IMR-90 (cell line): ENCODE data around the gene HSPA1A. TPM values are rescaled to one million over a fixed set of nuclear protein-coding genes. Genes with fewer than 3 reads are reported as not detected.

Source experiments
- ATAC-seq: fragments of 200-7000 bp; cut with Tn5 transposase; 2 replicates; pipeline ENCODE4 v1.9.1; 2020; ENCODE audit warnings: low read depth, mild to moderate bottlenecking, moderate library complexity
- BruUV-seq: library from RNA; stranded (reverse); fragments of 400-500 nt; replicated peaks from 2 replicates; lab custom pipeline; 2021; lab: Mats Ljungman, UMichigan
- CTCF ChIA-PET: fragments of 300-600 bp; formaldehyde crosslinking; extraction: SDS; loops from one replicate; lab custom pipeline; 2021; ENCODE audit warnings: antibody characterized with exemption; lab: Yijun Ruan, JAX
- POLR2A ChIA-PET: fragments of 300-600 bp; sonication (Branson Sonifier 250); formaldehyde crosslinking; loops from one replicate; lab custom pipeline; 2022; ENCODE audit warnings: antibody characterized with exemption; ENCODE audit not compliant: unreplicated experiment; lab: Charles Lee
- DNase-seq: peaks from one replicate; pipeline ENCODE4 v3.0.0; 2013
- H2AFZ ChIP-seq: replicated peaks from 2 replicates; pipeline ENCODE3; 2013; ENCODE audit warnings: low read length, mild to moderate bottlenecking; ENCODE audit not compliant: poor library complexity
- H2AK5ac ChIP-seq: 2 replicates; pipeline ENCODE4 v1.6.1; 2013; ENCODE audit warnings: low read depth, low read length, inconsistent platforms
- H2AK9ac ChIP-seq: replicated peaks from 2 replicates; pipeline ENCODE3; 2013; ENCODE audit warnings: mild to moderate bottlenecking, low read depth, low read length, moderate library complexity; ENCODE audit not compliant: poor library complexity
- H2BK120ac ChIP-seq: 2 replicates; pipeline ENCODE4 v1.6.1; 2013; ENCODE audit warnings: low read depth, low read length, inconsistent platforms
- H2BK15ac ChIP-seq: 3 replicates; pipeline ENCODE4 v1.6.1; 2013; ENCODE audit warnings: low read depth, low read length, inconsistent platforms
- H2BK20ac ChIP-seq: 2 replicates; pipeline ENCODE4 v1.6.1; 2013; ENCODE audit warnings: low read depth, mild to moderate bottlenecking, inconsistent platforms, low read length, moderate library complexity
- H2BK5ac ChIP-seq: 2 replicates; pipeline ENCODE4 v1.6.1; 2013; ENCODE audit warnings: mild to moderate bottlenecking, low read depth, low read length, inconsistent platforms; ENCODE audit not compliant: poor library complexity, severe bottlenecking
- H3K14ac ChIP-seq: replicated peaks from 2 replicates; pipeline ENCODE4 v1.6.1; 2013; ENCODE audit warnings: low read depth, low read length, inconsistent platforms
- H3K18ac ChIP-seq: 2 replicates; pipeline ENCODE4 v1.6.1; 2013; ENCODE audit warnings: low read depth, low read length, control low read depth
- H3K23ac ChIP-seq: 2 replicates; pipeline ENCODE4 v1.6.1; 2013; ENCODE audit warnings: low read depth, low read length, inconsistent platforms
- H3K27ac ChIP-seq: 2 replicates; pipeline ENCODE4 v1.5.1; 2013; ENCODE audit warnings: mild to moderate bottlenecking, control low read depth, low read length; ENCODE audit not compliant: insufficient read depth
- H3K27me3 ChIP-seq: 2 replicates; pipeline ENCODE4 v1.6.1; 2013; ENCODE audit warnings: low read length; ENCODE audit not compliant: control insufficient read depth, insufficient read depth
- H3K36me3 ChIP-seq: 2 replicates; pipeline ENCODE4 v1.6.1; 2013; ENCODE audit warnings: low read length, mixed read lengths; ENCODE audit not compliant: control insufficient read depth, insufficient read depth
- H3K4ac ChIP-seq: 2 replicates; pipeline ENCODE4 v1.6.1; 2013; ENCODE audit warnings: low read depth, low read length, inconsistent platforms
- H3K4me1 ChIP-seq: 2 replicates; pipeline ENCODE4 v1.6.1; 2013; ENCODE audit warnings: low read length, mixed read lengths; ENCODE audit not compliant: control insufficient read depth, insufficient read depth
- H3K4me2 ChIP-seq: 2 replicates; pipeline ENCODE4 v1.6.1; 2013; ENCODE audit warnings: low read depth, mild to moderate bottlenecking, control low read depth, low read length, moderate library complexity
- H3K4me3 ChIP-seq: 2 replicates; pipeline ENCODE4 v1.5.1; 2013; ENCODE audit warnings: low read depth, mild to moderate bottlenecking, control low read depth, low read length, moderate library complexity; ENCODE audit not compliant: insufficient read depth
- H3K56ac ChIP-seq: 2 replicates; pipeline ENCODE4 v1.6.1; 2013; ENCODE audit warnings: low read length, inconsistent platforms; ENCODE audit not compliant: insufficient read depth; ENCODE audit errors: extremely low read depth
- H3K79me1 ChIP-seq, 2 experiments: 2 replicates each; pipeline ENCODE4 v1.6.1; 2013; ENCODE audit warnings: low read length in 2 of 2, inconsistent platforms in 1 of 2, low read depth in 1 of 2
- H3K9ac ChIP-seq: 2 replicates; pipeline ENCODE4 v1.6.1; 2013; ENCODE audit warnings: low read depth, low read length, control low read depth
- H3K9me1 ChIP-seq: 2 replicates; pipeline ENCODE4 v1.6.1; 2013; ENCODE audit warnings: low read length, inconsistent platforms; ENCODE audit not compliant: insufficient read depth
- H3K9me3 ChIP-seq: 2 replicates; pipeline ENCODE4 v1.6.1; 2013; ENCODE audit warnings: low read length; ENCODE audit not compliant: control insufficient read depth, insufficient read depth
- H4K20me1 ChIP-seq: 2 replicates; pipeline ENCODE4 v1.6.1; 2013; ENCODE audit warnings: low read length, inconsistent platforms; ENCODE audit not compliant: insufficient read depth
- H4K5ac ChIP-seq: 2 replicates; pipeline ENCODE4 v1.6.1; 2013; ENCODE audit warnings: mild to moderate bottlenecking, low read depth, low read length, control low read depth
- H4K8ac ChIP-seq, 2 experiments: 2 replicates each; pipeline ENCODE4 v1.6.1; 2013; ENCODE audit warnings: low read depth in 2 of 2, low read length in 2 of 2, control low read depth in 1 of 2, inconsistent platforms in 1 of 2
- H4K91ac ChIP-seq: 2 replicates; pipeline ENCODE4 v1.6.1; 2013; ENCODE audit warnings: low read depth, low read length, inconsistent platforms; ENCODE audit not compliant: insufficient read depth
- BHLHE40 ChIP-seq: fragments of 150-350 bp; IDR thresholded peaks from 2 replicates; pipeline ENCODE4 v1.6.1; 2016; ENCODE audit warnings: mild to moderate bottlenecking, low read depth, low read length
- CHD1 ChIP-seq: IDR thresholded peaks from 2 replicates; pipeline ENCODE4 v1.6.1; 2012; ENCODE audit warnings: low read depth, low read length, improper control_type of control experiment
- FOS ChIP-seq: fragments of 150-350 bp; IDR thresholded peaks from 2 replicates; pipeline ENCODE4 v1.6.1; 2016; ENCODE audit warnings: low read depth, low read length
- MAZ ChIP-seq: IDR thresholded peaks from 2 replicates; pipeline ENCODE4 v1.6.1; 2012; ENCODE audit warnings: low read depth, mild to moderate bottlenecking, low read length, improper control_type of control experiment, moderate library complexity, borderline replicate concordance
- NFE2L2 ChIP-seq: fragments of 150-350 bp; IDR thresholded peaks from 2 replicates; pipeline ENCODE4 v1.6.1; 2016; ENCODE audit warnings: low read depth, mild to moderate bottlenecking, low read length
- POLR2A ChIP-seq: IDR thresholded peaks from 2 replicates; pipeline ENCODE4 v1.6.1; 2012; ENCODE audit warnings: mild to moderate bottlenecking, low read depth, low read length
- RCOR1 ChIP-seq: IDR thresholded peaks from 2 replicates; pipeline ENCODE4 v1.6.1; 2012; ENCODE audit warnings: mild to moderate bottlenecking, low read length, improper control_type of control experiment; ENCODE audit not compliant: insufficient replicate concordance
- RFX5 ChIP-seq: IDR thresholded peaks from 2 replicates; pipeline ENCODE4 v1.8.0; 2012; ENCODE audit warnings: low read depth, mild to moderate bottlenecking, low read length, moderate library complexity
- SMC3 ChIP-seq: fragments of 150-350 bp; IDR thresholded peaks from 2 replicates; pipeline ENCODE4 v1.6.1; 2016; ENCODE audit warnings: low read depth, mild to moderate bottlenecking, antibody characterized with exemption, low read length, moderate library complexity
- WGBS, 2 experiments: methylation state at CpG; one replicate each; pipeline versions ENCODE4 v1.1.5 to v1.1.7; 2013; ENCODE audit warnings: missing lambda C conversion rate in 2 of 2; ENCODE audit not compliant: insufficient read length in 1 of 2; ENCODE audit errors: extremely low coverage in 2 of 2; 5-methylcytosine and 5-hydroxymethylcytosine counted together
- dilution Hi-C: fragments of 300-500 bp; cut with HindIII; formaldehyde crosslinking; loops from one replicate; pipeline ENCODE4 v1.14.3; 2018; ENCODE audit warnings: low sequenced_read_pairs; ENCODE audit not compliant: unreplicated experiment
- in situ Hi-C: fragments of 300-500 bp; cut with MboI; formaldehyde crosslinking; loops from 3 replicates; pipeline ENCODE4 v1.14.3; 2019; ENCODE audit warnings: low sequenced_read_pairs, inconsistent platforms, mixed read lengths
- intact Hi-C: fragments of 100-400 bp; cut with micrococcal nuclease; formaldehyde crosslinking; loops from 2 replicates; pipeline ENCODE4 v1.10.0; 2022
- polyA plus RNA-seq, 3 experiments: library from polyadenylated mRNA; depleted of rRNA; stranded (reverse); fragments of >200 nt; gene quantifications; 2 replicates each; pipeline ENCODE4 v1.2.3, GENCODE V29; 2012; ENCODE audit warnings: low replicate concordance in 1 of 3
- total RNA-seq: library from RNA; depleted of rRNA; stranded (reverse); fragments of >200 nt; gene quantifications from 2 replicates; pipeline ENCODE4 v1.2.3, GENCODE V29; 2012
- TF ChIP-seq, protein P1 (sequence below): fragments of 150-350 bp; IDR thresholded peaks from 2 replicates; pipeline ENCODE4 v1.6.1; 2016; ENCODE audit warnings: low read depth, mild to moderate bottlenecking, low read length, moderate library complexity, borderline replicate concordance

Gene HSPA1A
- total and polyA plus RNA-seq, 2 of the 4 experiments (the other 2 are of a cell fraction) = 94.6 to 95.3 TPM

DNA sequence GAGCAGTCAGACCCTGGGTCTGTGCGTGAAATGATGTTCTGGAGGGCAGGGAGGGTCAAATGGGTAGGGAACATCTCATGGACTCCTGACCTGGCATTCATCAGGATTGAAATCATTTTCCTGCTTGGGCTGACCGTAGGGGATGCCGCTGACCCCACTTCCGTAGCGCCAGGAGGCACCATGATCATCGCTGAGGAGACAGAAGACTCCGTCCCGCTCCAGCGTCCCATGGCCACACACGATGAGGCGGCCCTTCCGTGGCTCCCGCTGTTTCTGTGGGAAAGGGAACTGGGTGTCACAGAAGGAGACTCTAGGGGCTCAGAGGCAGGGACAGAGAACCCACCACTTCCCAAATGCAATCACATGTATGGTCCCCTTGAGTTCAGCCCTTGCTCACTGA is 45.0 kb downstream of the HSPA1A start:
- no peak overlapping the region for H2BK5ac ChIP-seq
- no peak overlapping the region for H2BK15ac ChIP-seq
- no peak overlapping the region for H3K4me2 ChIP-seq
- dilution Hi-C loops (no loop called here), in situ Hi-C loops (no loop called here), intact Hi-C loops (no loop called here)
- H3K4ac ChIP-seq = no peak overlapping the region
- no peak overlapping the region for H3K14ac ChIP-seq
- H3K23ac ChIP-seq = no peak overlapping the region
- no peak overlapping the region for H3K9ac ChIP-seq
- no peaks in the 10 kb centered on the region for H3K9me3 ChIP-seq
- H3K9me1 ChIP-seq = peaks cover 2% of the 10 kb centered on the region; the same call in 1 of the 2 replicates
- H3K27me3 ChIP-seq = no peaks in the 10 kb centered on the region
- ATAC-seq (no peak), DNase-seq (no peak)
- H3K27ac ChIP-seq = no peak overlapping the region
- CTCF ChIA-PET = no interaction called here
- no peak overlapping the region for H3K18ac ChIP-seq
- H3K79me1 ChIP-seq = peaks cover 7 to 20% of the 10 kb centered on the region in 2 experiments; a peak in 2 of 4 replicates
- TF ChIP-seq FOS (no peak), BHLHE40 (no peak), RCOR1 (no peak), RFX5 (no peak), POLR2A (no peak), CHD1 (no peak), NFE2L2 (no peak), MAZ (no peak), SMC3 (no peak)
- TF ChIP-seq, protein P1, sequence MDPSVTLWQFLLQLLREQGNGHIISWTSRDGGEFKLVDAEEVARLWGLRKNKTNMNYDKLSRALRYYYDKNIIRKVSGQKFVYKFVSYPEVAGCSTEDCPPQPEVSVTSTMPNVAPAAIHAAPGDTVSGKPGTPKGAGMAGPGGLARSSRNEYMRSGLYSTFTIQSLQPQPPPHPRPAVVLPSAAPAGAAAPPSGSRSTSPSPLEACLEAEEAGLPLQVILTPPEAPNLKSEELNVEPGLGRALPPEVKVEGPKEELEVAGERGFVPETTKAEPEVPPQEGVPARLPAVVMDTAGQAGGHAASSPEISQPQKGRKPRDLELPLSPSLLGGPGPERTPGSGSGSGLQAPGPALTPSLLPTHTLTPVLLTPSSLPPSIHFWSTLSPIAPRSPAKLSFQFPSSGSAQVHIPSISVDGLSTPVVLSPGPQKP = no peak
- peaks cover 4% of the 10 kb centered on the region for H3K4me1 ChIP-seq
- POLR2A ChIA-PET = no interaction called here
- H4K91ac ChIP-seq = no peak overlapping the region
- no peak overlapping the region for H2AFZ ChIP-seq
- H2BK120ac ChIP-seq = no peak overlapping the region
- H2BK20ac ChIP-seq = no peak overlapping the region
- no peak overlapping the region for H2AK5ac ChIP-seq
- no peak overlapping the region for H3K4me3 ChIP-seq
- H3K56ac ChIP-seq = no peak overlapping the region
- no peak overlapping the region for H4K8ac ChIP-seq
- no peaks in the 10 kb centered on the region for H4K20me1 ChIP-seq
- WGBS, 2 experiments = 100% methylated on average over 1 of the region's 13 CpGs; no CpG with 5 or more reads in 1 of the 2 experiments
- BruUV-seq = no TSS peak
- no peak overlapping the region for H4K5ac ChIP-seq
- H2AK9ac ChIP-seq = no peak overlapping the region
- H3K36me3 ChIP-seq = peaks cover 23% of the 10 kb centered on the region
